HFF-Myc (cell line): ENCODE data around the gene SCG3.

ENCODE experiments used
- DNase-seq: peaks from one replicate; pipeline ENCODE4 v3.0.0-alpha.2; 2011; ENCODE audit warnings: low read depth; ENCODE audit errors: extremely low read depth
- H3K4me3 ChIP-seq: replicated peaks from 2 replicates; pipeline ENCODE4 v1.5.1; 2011; ENCODE audit warnings: low read depth, mild to moderate bottlenecking, control low read depth, low read length
- CTCF ChIP-seq: IDR thresholded peaks from 2 replicates; pipeline ENCODE4 v1.5.1; 2012; ENCODE audit warnings: mild to moderate bottlenecking, low read depth, low read length, control low read depth; ENCODE audit errors: missing control alignments

Gene SCG3

GRCh38 chr15:51669381-51669780 is 11.9 kb upstream of the SCG3 start:
- no peak for TF ChIP-seq CTCF
- no peak overlapping the region for H3K4me3 ChIP-seq
- no peak for DNase-seq

- H3K4me3 ChIP-seq: no peak overlapping the region
- no peak for DNase-seq
- no peak for TF ChIP-seq CTCF
These were observed 9.1 kb upstream of the SCG3 start for GRCh38 chr15:51672155-51672687.

- no peak for TF ChIP-seq CTCF
- DNase-seq: no peak
- H3K4me3 ChIP-seq: no peak overlapping the region
These were observed 8.1 kb upstream of the SCG3 start for GRCh38 chr15:51672913-51673857.

GRCh38 chr15:51675234-51675633 is 6.1 kb upstream of the SCG3 start:
- no peak for TF ChIP-seq CTCF
- no peak overlapping the region for H3K4me3 ChIP-seq
- DNase-seq: no peak

- no peak for TF ChIP-seq CTCF
- no peak for DNase-seq
These were observed 4.3 kb upstream of the SCG3 start for GRCh38 chr15:51677021-51677420.

GRCh38 chr15:51677452-51677851 is 3.9 kb upstream of the SCG3 start:
- DNase-seq: no peak

More at GRCh38 chr15:51677021-51677420, 4.3 kb upstream of the SCG3 start:
- no peak overlapping the region for H3K4me3 ChIP-seq

More at GRCh38 chr15:51677452-51677851, 3.9 kb upstream of the SCG3 start:
- H3K4me3 ChIP-seq: no peak overlapping the region
- TF ChIP-seq CTCF: no peak
